Stimulated activated CD4-positive, alpha-beta T cell treated with anti-CD3 and anti-CD28 coated beads, Interleukin-15, amount 100 ng/mL, for 1 hour (primary cell): ENCODE results near the gene TMEM151A.
"Not testable (repeated sequence)": the region's sequence is repeated elsewhere in the genome, so short reads cannot be mapped to it uniquely, and the experiment has no call there.

Source experiments
- DNase-seq, 2 donors: peaks; one replicate each; pipeline ENCODE4 v3.0.0-alpha.2; 2020; ENCODE audit warnings: low read depth in 1 of 2, low spot score in 1 of 2

The TMEM151A gene

DNA sequence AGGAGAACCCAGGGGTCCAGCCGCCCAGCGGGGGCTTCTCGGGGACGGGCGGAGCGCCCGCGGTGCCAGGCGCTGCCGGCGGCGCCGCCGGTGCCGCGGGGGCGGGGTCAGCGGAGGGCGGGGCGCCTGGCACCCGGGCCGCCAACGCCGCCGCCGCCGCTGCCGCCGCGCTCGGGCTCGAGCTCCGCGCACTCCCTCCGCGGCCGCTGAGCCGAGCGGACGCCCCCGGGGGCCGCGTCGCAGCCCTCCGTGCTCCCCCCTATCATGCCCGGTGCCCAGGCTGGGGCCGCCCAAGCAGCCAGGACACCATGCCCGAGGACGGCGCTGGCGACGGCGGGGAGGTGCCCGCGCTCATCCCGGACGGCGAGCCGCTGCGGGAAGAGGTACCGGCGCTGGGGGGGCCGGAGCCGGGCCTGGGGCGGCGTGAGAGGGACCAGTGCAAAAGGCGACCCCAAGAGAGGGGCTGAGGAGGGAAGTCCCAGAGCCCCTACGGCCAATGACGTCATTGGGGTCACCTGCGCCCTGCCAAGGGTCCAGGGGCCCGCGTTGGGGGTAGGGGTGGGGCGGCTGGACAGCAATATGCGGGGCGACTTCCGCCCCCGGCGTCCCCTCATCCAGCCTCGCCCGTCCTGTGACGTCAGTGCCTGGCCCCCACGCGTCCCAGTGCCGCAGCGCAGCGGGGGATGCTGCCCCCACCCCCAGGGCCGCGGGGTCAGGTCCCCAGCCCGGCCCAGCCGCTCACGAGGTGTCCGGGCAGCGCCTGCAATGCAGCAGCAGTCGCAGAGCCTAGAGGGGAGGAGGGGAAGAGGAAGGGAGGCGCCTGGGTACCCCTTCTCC is at the start of gene TMEM151A:
TSS of gene TMEM151A (plus strand) at position 189 of the 837 bp plus-strand sequence. CDS start at position 309, 120 bp downstream.
- no peak for DNase-seq

- no peak for DNase-seq
Observed at GRCh38 chr11:66242095-66242765, 49.5 kb upstream of the TMEM151A start.

DNA sequence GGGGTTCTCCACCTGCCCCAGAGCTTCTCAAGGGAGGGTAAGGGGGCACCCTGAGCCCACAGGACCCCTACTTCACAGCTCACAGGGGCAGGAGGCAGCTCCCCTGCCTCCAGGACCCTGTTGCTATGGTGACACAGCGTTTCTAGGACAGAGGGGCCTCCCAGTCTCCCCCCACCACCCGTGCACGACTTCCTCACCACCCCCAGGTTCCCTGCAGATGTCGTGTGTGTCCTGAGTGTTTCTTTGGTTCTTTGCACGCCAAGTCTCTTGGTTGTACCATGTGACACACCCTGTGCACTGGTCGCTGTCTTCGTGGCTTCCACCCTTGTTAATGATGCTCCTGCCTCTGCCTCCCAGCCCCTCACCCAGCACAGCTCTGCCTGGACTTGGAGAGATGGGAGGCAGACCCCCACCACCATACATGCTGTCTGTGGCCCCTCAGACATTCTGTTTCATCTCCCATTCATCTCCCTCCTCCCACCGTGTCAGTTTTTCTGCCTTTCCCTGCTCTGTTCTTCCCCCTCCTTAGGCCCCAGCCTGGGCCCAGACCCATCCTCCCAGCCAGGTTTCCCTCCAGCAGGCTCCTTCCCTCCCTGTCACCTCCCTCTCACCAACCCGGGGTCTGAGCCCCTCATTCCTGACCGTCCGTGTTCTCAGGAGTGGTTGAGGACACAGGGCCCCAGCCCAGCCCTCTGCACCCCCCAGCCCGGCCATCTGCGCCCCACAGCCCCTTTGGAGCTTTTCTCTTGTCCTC is 47.7 kb upstream of the TMEM151A start:
- no peak for DNase-seq

- no peak for DNase-seq
Observed at GRCh38 chr11:66247295-66247694, 44.4 kb upstream of the TMEM151A start.

DNA sequence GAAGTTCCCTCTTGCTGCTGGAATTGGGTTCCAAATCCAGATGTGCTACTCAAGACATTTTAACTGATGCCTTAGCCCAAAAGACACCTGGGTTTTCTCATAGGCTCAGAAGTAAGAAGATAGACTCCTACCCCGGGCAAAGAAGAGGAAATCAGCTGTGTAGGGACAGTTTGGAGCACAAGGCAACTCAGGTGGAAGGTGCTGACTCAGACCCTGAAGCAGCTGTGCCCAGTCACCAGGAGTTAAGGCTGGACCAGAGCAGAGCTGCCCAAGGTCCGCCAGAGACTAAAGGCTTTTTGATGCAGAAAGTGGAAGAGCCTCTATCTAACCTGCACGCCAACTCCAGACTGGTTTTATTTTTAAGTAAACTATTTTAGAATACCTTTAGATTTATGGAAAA is 43.9 kb upstream of the TMEM151A start:
- no peak for DNase-seq

DNA sequence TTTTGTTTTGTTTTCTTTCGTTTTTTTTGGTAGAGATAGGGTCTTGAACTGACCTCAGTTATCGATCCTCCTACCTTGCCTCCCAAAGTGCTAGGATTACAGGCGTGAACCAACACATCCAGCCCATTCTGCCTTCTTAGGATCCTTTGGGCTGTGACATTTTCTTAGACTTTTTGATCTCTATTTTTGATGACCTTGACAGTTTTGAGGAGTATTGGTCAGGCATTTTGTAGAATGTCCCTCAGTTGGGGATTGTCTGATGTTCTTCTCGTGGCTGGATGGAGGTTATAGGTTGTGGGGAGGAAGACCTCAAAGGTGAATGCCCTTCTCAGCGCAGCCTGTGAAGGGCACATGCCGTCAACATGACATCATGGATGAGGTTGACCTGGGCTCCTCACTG is 42.8 kb upstream of the TMEM151A start:
- DNase-seq: no peak

DNA sequence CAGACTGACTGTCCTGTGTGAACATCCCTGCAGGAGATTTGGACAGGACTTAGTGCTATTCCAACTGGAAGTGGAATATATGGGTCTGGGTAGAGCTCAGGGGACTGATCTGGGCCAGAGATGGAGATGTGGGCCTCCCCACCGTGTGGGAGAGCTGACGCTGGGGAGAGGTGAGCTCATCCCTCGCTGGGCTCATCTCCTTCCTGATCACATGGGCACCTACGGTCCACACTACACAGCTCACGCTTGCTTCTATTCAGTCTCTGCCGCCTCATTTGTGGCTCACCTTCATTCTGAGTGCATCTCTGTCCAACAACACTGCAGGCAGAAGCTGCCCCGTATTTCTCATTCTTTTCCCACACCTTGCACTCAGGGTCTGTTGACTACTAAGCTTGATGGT is 39.9 kb upstream of the TMEM151A start:
- DNase-seq: no peak

GRCh38 chr11:66253081-66253480 is 38.6 kb upstream of the TMEM151A start:
- not testable (repeated sequence) for DNase-seq

- no peak for DNase-seq
Observed at GRCh38 chr11:66258473-66258893, 33.2 kb upstream of the TMEM151A start.

- no peak for DNase-seq
Observed at GRCh38 chr11:66259225-66259624, 32.5 kb upstream of the TMEM151A start.

DNA sequence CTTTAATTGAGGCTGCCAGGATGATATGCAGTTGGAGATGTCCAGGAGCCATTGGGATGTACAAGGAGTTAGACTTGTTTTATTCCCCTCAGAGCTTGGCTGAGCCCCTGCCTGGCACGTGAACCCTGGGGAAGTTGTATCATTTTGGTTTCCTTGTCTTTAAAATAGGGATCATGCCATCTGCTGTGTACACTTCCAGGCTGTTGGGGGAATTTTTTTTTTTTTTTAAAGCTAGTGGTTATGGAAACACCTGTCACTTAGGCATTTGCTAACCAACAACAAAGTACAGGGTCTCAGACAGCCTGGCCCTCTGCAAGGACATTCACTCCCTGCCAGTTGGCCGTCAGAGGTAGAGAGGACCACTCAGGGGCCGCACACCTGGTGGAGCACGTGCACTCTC is 31.7 kb upstream of the TMEM151A start:
- DNase-seq: no peak

DNA sequence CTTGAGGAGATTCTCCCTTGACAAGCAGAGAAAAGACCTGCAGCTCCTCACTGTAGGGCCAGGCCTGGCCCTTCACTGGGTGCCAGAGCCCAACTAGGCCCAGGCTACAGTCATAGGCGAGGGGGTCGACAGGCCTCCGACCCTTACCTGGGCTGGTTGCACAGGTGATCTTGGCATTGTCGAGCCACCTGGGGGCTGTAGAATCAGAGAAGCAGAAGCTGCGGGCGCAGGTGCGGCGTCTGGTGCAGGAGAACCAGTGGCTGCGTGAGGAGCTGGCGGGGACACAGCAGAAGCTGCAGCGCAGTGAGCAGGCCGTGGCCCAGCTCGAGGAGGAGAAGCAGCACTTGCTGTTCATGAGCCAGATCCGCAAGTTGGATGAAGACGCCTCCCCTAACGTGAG is 30.1 kb upstream of the TMEM151A start:
- DNase-seq: no peak

DNA sequence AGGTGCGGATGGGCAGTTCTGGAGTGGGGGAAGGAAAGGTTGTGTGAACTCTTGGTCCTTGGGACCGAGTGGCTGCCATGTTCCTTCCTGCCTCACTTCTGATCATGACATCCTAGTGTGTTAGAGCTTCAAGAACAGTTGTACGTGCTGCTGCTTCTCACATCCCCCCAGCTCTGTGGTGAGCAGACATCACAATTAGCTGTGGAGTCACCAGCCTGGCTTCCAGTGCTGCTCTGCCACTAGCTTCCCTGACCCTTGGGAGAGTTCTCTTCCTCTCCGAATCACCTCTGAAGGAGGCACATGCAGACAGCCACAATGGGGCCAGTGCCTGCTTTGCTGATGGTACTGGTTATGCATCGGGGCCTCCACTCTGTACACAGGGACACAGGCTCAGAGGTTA is 29.5 kb upstream of the TMEM151A start:
- no peak for DNase-seq

DNA sequence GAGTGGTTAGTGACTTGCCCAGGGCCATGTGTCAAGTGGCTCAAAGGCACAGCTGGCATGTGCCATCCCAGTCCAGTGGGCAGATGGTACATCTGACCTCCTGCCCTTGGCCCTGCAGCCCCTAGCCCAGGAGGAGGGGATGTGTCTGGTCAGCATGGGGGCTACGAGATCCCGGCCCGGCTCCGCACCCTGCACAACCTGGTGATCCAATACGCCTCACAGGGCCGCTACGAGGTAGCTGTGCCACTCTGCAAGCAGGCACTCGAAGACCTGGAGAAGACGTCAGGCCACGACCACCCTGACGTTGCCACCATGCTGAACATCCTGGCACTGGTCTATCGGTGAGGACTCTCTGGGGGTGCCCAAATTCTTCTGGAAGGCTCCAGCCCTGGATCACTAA is 29.0 kb upstream of the TMEM151A start:
- no peak for DNase-seq

DNA sequence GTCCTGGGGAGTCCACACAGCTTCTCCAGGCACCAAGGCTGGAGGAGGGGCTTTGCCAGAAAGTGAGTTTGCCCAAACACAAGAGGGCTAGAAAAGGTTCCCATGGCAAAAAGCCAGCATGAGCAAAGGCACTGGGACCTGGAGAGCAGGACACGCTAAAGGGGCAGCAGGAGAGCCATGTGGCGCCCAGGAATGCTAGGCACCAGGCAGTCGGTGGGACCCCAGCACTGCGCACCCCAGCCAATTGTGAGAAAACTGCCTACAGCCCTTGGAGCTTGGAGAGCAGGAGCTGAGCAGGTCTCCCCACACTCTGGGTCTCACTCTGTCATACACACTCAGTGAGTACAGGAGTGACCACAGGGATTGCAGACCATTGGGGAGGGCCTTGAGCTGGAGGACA is 28.5 kb upstream of the TMEM151A start:
- DNase-seq: no peak

DNA sequence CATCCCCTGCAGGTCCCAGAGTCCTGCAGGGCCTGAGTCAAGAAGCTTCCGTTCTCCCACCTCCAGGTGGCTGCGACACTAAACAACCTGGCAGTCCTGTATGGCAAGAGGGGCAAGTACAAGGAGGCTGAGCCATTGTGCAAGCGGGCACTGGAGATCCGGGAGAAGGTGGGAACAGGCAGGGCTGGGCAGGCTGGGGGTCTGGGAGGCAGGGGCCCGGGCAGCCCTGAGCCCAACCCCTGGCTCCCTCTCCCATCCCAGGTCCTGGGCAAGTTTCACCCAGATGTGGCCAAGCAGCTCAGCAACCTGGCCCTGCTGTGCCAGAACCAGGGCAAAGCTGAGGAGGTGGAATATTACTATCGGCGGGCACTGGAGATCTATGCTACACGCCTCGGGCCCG is 27.9 kb upstream of the TMEM151A start:
- DNase-seq: no peak

GRCh38 chr11:66264383-66264782 is 27.3 kb upstream of the TMEM151A start:
- no peak for DNase-seq

DNA sequence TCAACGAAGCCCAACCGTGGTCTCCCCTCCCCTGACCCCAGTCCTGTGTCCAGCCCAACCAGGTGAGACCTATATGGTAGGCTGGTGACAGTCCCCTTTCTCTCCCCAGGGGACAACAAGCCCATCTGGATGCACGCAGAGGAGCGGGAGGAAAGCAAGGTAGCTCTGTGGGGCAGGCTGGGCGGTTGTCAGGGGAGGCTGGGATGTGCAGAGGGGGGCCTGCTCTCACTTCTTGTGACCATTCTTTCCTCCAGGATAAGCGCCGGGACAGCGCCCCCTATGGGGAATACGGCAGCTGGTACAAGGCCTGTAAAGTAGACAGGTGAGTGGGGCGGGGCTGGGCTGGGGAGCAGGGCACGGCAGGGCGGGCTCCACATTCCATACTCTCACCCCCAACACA is 26.8 kb upstream of the TMEM151A start:
- no peak for DNase-seq

DNA sequence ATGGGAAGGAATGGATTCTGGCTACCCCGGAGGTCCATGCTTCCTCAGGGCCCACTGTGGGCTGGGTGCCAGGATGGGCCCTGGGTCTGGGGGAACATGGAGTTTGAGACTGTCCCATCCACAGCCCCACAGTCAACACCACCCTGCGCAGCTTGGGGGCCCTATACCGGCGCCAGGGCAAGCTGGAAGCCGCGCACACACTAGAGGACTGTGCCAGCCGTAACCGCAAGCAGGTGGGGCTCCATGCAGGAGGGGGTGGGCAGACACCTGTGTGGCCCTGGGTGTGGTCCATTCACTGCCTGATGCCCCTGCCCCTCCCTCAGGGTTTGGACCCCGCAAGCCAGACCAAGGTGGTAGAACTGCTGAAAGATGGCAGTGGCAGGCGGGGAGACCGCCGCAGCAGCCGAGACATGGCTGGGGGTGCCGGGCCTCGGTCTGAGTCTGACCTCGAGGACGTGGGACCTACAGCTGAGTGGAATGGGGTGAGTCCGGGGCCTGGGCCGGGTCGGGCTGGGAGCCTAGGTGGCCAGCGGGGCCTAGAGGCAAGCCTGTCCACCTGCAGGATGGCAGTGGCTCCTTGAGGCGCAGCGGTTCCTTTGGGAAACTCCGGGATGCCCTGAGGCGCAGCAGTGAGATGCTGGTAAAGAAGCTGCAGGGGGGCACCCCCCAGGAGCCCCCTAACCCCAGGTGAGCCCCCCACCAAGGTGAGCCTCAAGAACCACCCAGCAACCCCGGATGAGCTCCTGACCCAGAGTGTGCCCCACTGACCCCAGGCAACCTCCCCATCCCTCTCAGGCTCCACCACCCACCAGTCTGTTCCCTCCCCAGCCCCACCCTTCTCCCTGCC is 25.9 kb upstream of the TMEM151A start:
- DNase-seq: no peak

DNA sequence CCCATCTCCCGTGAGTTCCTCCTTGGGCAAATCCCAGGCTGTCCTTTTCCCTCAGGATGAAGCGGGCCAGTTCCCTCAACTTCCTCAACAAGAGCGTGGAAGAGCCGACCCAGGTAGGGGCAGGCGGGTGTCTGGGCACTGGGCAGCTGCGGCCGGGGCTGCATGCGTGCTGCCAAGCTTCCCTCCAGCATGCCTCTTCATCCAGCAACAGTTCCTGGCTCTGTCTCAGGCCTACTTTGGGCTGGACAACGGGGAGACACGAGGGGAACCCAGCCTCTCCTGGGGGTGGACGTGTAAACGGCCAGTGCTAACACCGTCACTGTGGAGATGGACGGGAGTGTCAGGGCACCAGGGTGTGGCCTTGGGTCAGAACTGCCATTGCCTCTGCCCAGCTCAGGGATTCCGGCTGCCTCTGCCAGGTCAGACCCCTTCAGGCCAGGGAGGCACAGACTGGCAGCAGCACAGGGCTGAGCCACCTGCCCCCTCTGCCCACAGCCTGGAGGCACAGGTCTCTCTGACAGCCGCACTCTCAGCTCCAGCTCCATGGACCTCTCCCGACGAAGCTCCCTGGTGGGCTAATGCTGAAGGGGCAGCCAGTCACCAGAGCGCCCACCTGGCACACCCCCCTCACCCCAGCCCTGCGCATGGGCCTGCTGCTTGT is 25.2 kb upstream of the TMEM151A start:
- no peak for DNase-seq

DNA sequence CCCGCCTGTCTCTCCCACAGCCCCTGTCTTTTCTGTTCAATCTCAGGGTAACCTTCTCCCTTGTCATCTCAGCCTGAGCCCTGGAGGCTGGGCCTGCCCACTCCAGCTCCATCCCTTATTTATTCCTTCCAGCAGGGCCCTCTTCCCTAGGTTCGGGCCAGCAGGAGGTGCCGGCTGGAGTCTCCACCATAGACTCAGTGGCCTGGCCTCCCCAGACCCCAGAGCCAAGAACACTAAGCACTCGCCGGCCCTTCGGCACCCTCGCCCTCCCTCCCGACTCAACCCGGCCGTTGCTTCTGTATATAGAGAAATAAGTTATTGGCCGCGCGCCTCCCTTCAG is 24.7 kb upstream of the TMEM151A start:
- DNase-seq: no peak
